NT2/D1 (cell line): Measurements from ENCODE around the gene MAP2K5.

Source experiments
- DNase-seq: peaks from one replicate; pipeline ENCODE4 v3.0.0-alpha.2; 2011; ENCODE audit warnings: low read depth, low spot score
- H3K27me3 ChIP-seq: 2 replicates; pipeline ENCODE4 v1.6.0; 2011; ENCODE audit warnings: mild to moderate bottlenecking; ENCODE audit not compliant: insufficient read length, insufficient read depth
- H3K36me3 ChIP-seq: 2 replicates; pipeline ENCODE4 v1.6.1; 2011; ENCODE audit warnings: mild to moderate bottlenecking, low read length, mixed read lengths; ENCODE audit not compliant: insufficient read depth, insufficient read length
- H3K4me1 ChIP-seq: 2 replicates; pipeline ENCODE4 v1.5.1; 2011; ENCODE audit not compliant: insufficient read depth, insufficient read length
- H3K4me3 ChIP-seq: 2 replicates; pipeline ENCODE4 v1.5.1; 2011; ENCODE audit warnings: low read depth; ENCODE audit not compliant: insufficient read length
- H3K9ac ChIP-seq: 2 replicates; pipeline ENCODE4 v1.6.0; 2011; ENCODE audit warnings: low read depth; ENCODE audit not compliant: insufficient read length
- H3K9me3 ChIP-seq: 2 replicates; pipeline ENCODE4 v1.5.1; 2011; ENCODE audit warnings: mild to moderate bottlenecking, low read length; ENCODE audit not compliant: insufficient read depth
- SUZ12 ChIP-seq: IDR thresholded peaks from 2 replicates; pipeline ENCODE4 v1.6.1; 2011; ENCODE audit not compliant: insufficient read length, insufficient read depth; ENCODE audit errors: extremely low read depth
- YY1 ChIP-seq: IDR thresholded peaks from 2 replicates; pipeline ENCODE4 v1.6.1; 2011; ENCODE audit not compliant: insufficient read length, insufficient read depth
- ZNF274 ChIP-seq: IDR thresholded peaks from 2 replicates; pipeline ENCODE4 v1.6.1; 2011; ENCODE audit warnings: mild to moderate bottlenecking, low read depth, low read length

MAP2K5 gene

DNA sequence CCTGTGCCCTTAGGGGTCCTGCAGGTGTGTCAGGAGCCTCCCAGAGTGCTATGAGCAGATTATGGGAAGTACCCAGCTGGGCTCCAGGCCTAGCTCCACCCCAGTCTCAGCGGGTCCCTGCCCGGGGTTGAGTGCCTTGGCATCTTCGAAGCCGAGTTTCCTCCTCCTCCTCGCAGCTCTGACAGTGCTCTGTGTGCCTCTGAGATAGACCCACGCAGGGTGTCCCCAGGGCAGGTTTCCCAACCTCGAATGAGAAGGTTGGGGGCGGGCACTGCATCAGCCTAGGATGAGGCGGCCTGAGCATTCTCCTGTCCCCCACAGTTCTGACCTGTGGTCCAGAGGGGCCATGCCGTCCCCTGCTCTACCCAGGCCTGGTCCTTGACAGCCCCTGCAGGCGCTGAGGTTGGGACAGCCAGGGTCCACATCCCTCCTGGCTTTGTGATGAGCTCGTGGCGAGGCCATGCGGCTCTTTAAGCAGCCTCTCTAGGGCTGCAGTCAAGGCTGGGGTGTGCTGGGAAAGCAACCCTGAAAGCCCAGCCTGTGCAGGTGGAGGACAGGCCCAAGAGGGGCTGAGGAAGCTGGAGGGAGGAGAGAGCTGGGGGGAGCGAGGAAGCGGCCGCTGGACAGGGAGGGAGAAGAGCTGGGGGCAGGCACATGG is 262.6 kb downstream of the MAP2K5 start:
- no peak for TF ChIP-seq SUZ12
- no peak for TF ChIP-seq ZNF274
- TF ChIP-seq YY1, result no peak
- Histone ChIP-seq H3K4me3 (no peak overlapping the region), H3K36me3 (no peaks in the 10 kb centered on the region), H3K4me1 (peaks cover 17% of the 10 kb centered on the region), H3K27me3 (no peaks in the 10 kb centered on the region), H3K9me3 (no peaks in the 10 kb centered on the region), H3K9ac (no peak overlapping the region)
- DNase-seq, result no peak

DNA sequence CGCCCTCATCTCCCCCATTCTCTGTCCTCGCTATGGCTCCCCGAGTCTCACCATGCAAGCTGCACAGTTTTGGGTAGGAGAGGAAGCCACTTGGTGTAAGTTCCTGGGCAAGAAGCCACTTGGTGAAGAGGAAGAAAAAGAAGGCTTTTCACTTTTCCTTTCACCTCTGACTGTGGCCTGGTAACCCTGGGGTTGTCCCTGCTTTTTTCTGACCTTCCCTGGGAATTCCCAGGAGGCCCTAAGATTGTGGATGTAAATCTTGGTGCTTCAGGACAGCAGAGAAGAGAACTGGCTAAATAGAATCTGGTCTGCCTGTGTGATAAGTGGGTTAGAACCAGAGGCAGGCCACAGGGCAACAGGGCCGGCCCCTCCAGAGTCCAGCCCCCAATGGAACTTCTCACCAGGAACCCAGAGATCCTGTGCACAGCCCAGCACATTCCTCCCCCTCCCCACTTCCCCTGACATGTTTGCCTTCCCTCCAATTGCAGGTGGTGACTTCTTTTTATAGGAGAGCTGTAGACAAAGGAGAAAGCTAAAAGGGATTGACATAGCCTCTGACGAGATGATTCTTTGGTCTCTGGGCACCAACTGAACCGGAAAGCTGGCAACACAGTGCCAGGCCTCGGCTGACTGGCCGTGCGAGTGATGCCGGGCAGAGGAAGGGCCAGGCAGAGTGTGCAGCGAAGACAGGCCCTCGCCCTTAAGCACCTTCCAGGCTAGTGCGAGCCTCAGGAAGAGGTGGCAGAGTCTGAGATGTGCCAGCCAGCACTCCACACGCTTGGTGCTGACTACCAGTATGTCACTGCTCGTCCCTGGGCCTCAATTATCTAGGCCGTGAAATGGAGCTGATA is 263.4 kb downstream of the MAP2K5 start:
- H3K4me3 ChIP-seq, result no peak overlapping the region
- no peaks in the 10 kb centered on the region for H3K27me3 ChIP-seq
- peaks cover 17% of the 10 kb centered on the region for H3K4me1 ChIP-seq
- DNase-seq, result no peak
- H3K36me3 ChIP-seq, result no peaks in the 10 kb centered on the region
- H3K9me3 ChIP-seq, result no peaks in the 10 kb centered on the region
- H3K9ac ChIP-seq, result no peak overlapping the region
- TF ChIP-seq ZNF274 (no peak), YY1 (no peak), SUZ12 (no peak)

DNA sequence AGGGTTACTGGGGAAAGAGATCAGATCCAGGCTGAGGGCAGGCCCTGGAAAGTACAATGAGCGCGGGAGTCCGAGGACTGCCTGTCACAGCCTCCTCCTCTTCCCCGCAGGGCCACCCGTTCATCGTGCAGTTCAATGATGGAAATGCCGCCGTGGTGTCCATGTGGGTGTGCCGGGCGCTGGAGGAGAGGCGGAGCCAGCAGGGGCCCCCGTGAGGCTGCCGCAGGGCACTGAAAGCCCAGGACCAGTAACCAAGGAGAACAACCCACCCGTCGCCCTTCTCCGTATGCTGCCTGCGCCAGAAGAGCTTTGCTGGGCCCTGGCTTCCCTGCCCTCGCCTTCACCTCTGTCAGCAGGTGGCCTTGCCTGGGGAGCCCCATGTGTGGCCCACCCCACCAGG is 264.0 kb downstream of the MAP2K5 start:
- Histone ChIP-seq H3K4me1 (peaks cover 19% of the 10 kb centered on the region), H3K36me3 (no peaks in the 10 kb centered on the region), H3K9me3 (no peaks in the 10 kb centered on the region), H3K27me3 (no peaks in the 10 kb centered on the region), H3K4me3 (no peak overlapping the region), H3K9ac (no peak overlapping the region)
- TF ChIP-seq YY1, result no peak
- no peak for TF ChIP-seq ZNF274
- TF ChIP-seq SUZ12, result no peak
- DNase-seq, result no peak

DNA sequence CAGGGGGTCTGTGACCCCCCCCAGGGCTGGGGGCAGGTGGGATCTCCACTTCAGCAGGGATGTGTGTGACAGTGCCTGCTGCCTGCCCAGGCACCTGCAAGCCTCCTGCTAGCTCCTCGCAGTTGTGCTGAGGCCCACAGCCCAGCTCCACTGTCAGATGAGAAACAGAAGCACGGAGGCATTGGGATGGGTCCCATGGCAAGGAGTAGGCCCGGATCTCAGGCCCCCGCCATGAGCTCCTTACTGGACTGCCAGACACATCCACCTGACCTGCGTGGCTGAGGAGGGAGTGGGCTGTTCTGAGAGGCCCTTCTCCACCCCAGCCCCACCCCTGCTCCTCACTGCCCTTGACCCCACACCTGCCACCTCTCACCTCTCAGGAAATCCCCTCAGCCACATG is 264.6 kb downstream of the MAP2K5 start:
- Histone ChIP-seq H3K4me1 (peaks cover 22% of the 10 kb centered on the region), H3K36me3 (no peaks in the 10 kb centered on the region), H3K9me3 (no peaks in the 10 kb centered on the region)

DNA sequence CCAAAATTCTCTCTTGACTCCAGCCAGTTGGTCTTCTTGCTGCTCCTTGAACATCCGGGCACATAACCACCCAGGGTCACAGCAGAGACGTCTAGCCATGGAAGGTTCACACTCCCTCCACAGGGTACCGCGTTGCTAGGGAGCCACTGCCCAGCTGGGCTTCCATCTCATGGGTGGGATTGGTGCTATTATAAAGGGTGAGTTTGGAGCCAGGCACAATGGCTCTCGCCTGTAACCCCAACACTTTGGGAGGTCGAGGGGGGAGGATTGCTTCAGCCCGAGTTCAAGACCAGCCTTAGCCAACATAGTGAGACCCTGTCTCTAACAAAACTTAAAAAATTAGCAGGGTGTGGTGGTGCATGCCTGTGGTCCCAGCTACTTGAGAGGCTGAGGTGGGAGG is 265.3 kb downstream of the MAP2K5 start:
- no peak for DNase-seq
- H3K4me1 ChIP-seq, result peaks cover 26% of the 10 kb centered on the region
- TF ChIP-seq ZNF274 (no peak), SUZ12 (no peak), YY1 (no peak)
- H3K9ac ChIP-seq, result no peak overlapping the region
- no peaks in the 10 kb centered on the region for H3K27me3 ChIP-seq
- H3K36me3 ChIP-seq, result no peaks in the 10 kb centered on the region
- no peak overlapping the region for H3K4me3 ChIP-seq
- H3K9me3 ChIP-seq, result no peaks in the 10 kb centered on the region

More for the DNA sequence above, 264.6 kb downstream of the MAP2K5 start:
- TF ChIP-seq YY1 (no peak), SUZ12 (no peak), ZNF274 (no peak)
- H3K27me3 ChIP-seq, result no peaks in the 10 kb centered on the region
- no peak overlapping the region for H3K4me3 ChIP-seq
- DNase-seq, result no peak
- H3K9ac ChIP-seq, result no peak overlapping the region

DNA sequence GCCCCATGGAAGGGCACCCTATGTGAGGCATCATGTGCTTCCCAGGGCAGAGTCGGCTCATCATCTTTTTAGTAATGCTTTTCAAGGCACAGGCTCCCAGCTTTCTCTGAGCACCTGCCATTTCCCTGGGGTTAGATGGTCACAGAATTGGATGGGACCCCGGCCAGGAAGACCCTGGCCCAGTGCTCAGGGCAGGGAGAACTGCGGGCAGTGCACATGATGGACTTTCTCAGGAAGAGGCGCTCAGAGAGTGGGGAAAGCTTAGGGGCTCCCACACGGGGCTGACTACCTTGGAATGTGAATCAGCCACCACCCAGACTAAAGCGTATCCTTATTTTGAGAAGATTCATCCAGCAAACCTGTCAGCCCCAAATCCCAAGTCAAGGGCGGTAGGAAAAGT is 266.3 kb downstream of the MAP2K5 start:
- no peak for DNase-seq
- Histone ChIP-seq H3K36me3 (no peaks in the 10 kb centered on the region), H3K4me3 (no peak overlapping the region), H3K27me3 (no peaks in the 10 kb centered on the region), H3K9ac (no peak overlapping the region), H3K9me3 (no peaks in the 10 kb centered on the region), H3K4me1 (peaks cover 26% of the 10 kb centered on the region)
- TF ChIP-seq SUZ12, result no peak
- TF ChIP-seq ZNF274, result no peak
- TF ChIP-seq YY1, result no peak

DNA sequence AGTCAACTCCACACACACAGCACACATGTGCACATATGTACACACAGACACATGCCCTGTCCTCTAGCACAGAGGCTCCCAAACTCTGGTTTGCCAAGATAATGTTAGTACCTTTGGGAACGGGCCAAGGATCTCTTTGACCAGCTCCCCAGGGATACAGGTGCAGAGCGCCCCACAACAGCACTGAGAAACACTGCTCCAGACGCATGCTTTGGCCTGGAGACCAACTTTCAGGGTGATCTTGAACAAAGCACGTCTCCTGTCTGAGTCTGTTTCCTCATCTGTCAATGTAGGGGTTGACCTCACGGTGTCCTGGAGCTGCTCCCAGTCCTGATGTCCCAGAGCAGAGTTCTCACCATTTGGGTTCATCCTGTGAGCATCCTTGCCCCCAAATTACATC is 266.9 kb downstream of the MAP2K5 start:
- H3K27me3 ChIP-seq, result no peaks in the 10 kb centered on the region
- no peak for DNase-seq
- H3K4me1 ChIP-seq, result peaks cover 22% of the 10 kb centered on the region
- no peaks in the 10 kb centered on the region for H3K36me3 ChIP-seq
- no peaks in the 10 kb centered on the region for H3K9me3 ChIP-seq
- H3K9ac ChIP-seq, result no peak overlapping the region
- no peak overlapping the region for H3K4me3 ChIP-seq
- TF ChIP-seq SUZ12 (no peak), ZNF274 (no peak), YY1 (no peak)
